HG02678 (cell line): Measurements from ENCODE around the gene CD151.

Experiments
- ATAC-seq: cut with Tn5 transposase; IDR thresholded peaks from one replicate; pipeline ENCODE4 v1.9.1; 2021; ENCODE audit warnings: mild to moderate bottlenecking, moderate library complexity; ENCODE audit not compliant: unreplicated experiment

Gene CD151

DNA sequence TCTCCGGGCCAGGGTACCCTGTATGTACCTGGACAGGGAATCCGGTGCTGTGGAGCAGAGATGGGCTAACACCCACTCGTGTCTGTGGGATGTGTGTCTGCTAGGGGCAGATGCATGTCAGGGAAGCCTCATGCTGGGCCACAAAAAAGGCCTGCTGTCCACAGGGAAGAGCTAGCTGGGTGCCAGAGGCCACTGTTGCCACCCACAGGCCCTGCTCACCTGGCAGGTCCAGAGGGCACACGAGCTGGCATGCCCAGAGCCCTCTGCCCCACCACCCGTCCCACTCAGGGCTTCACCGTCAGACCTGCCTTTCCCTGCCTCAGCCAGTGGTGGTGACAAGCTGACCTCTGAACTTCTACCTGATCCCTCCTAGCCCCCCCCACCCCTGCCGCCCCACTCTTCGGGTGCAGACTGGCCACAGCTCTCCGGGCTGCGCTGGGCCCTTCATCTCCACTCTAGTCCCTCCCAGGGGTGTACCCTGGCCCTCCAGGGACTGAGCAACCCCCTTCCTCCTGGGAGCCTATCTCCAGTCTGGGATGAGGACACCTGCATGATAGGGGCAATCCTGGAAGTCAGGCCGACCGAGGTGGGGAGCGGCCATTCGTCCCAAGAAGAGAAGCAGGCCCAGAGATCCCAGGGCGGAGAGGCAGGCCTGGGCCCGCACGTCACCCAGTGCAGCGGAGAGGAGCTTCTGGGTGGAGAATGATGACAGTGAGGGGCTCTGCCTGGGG, 36.0 kb upstream of the CD151 start:
- ATAC-seq, result no peak

DNA sequence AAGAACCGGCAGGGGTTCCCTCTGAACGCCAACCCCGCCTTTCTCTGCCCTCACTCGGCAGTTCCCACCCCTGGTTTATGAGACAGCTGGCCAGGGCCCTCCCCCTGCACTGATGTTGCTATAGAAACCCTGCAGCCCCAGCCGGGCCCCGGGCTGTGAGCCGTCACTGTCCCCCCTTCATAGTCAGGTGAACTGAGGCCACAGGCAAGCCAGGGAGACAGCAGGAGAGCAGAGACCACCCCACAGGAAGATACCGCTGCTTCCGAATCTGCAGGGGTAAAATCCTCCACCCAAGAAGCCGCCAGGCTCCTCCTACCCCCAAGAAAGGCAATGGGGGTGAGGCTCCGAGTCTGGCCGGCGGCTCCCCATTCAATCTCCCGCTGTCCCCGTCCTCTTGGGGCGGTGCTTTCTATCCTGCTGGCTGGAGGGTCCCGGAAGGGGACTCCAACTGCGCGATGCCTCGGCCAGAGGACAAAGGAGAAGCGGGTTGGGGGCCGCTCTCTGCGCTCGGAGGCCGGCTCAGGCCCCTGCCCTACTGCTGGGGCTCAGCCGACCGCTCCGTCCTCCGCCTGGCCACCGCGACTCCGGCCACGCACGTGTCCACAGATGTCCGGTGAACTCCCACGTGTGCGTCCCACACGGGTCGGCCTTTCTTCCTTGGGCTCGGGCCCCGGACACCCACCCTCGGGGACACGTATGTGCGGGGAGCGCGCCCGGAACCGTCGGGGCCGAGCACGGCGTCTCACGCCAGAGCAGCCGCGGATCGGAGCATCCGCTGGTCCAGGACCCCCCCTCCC, 35.3 kb upstream of the CD151 start:
- peak; percentile 39 for ATAC-seq

DNA sequence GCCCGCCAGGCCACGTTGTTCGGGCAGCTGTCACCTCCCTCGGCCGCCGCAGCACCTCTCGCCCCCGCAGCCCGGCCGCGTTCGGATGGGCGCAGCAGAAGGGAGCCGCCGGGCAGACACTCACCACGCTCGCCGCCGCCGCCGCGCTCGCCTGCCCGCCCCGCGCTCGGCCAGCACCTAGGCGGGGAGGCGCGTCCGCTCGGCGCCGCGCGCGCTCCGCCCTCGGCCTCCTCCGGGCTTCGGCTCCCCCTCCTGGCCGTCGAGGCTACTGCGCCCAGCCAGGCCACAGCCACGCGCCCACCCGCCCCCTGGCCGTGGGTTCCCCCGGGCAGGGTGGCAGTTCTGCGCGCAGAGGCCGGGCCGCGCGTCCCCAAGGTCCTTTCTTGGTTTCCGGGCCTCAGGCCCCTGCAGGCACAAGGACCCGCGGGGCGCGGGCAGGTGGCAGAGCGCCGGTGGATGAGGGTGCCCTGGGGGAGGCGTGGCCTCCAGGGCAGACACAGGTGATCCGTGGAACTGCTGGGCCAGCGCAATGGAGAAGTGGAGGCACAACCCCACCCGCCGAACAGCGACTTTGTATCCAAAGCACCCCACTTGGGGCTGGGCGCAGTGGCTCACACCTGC, 34.5 kb upstream of the CD151 start, which contains the start of gene SLC25A22:
TSS of gene SLC25A22 (minus strand) at position 189 of the 621 bp plus-strand sequence. CDS start 3,275 bp downstream, outside the sequence.
- peak; percentile 62 for ATAC-seq

- no peak for ATAC-seq
Observed at GRCh38 chr11:799641-800316, 33.0 kb upstream of the CD151 start.

DNA sequence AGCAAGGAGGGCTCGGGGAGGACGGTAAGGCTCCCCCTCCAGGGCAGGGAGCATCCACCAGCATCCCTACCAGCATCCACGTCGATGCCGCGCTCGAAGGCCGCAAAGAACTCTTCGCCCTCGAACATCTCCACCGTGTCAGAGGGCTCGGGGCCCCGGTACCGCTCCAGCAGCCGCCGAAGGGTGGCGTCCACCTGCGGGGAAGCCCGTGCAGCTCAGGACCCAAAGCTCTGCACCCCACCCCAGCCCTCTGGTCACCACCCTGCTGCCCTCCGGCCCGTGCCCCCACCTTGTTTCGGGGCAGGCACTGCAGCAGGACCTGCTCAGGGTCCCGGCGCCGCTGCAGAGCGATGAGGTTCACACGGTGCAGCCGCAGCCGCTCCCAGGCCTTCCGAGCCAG, 32.3 kb upstream of the CD151 start:
- ATAC-seq, result no peak

GRCh38 chr11:801097-801780, 31.5 kb upstream of the CD151 start:
- no peak for ATAC-seq

DNA sequence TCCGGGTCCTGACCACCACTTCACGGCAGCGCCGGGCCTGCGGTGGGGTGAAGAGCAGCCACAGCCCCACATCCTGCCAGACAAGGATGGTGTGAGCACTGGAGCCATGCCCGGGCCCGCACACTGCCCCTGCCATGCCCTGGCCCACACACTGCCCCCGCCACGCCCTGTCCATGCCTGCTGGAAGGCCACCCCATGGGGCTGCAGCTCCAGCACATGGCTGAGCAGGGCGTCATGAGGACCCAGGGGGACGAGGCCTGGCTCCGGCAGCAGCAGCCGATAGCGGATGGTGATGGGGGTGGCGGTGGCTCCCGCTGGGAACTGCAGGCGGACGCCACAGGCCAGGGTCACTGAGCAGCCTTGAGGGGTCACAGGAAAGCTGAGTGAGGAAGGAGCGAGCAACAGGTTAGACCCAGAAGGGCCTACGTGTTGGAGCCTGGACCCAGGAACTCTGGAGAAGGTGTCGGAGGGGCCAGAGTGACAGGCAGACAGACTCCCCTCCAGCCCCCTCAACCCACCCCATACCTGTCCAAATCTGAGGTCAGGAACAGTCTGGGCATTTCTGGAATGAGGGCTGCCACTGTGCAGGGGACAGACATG, 30.6 kb upstream of the CD151 start:
- no peak for ATAC-seq

DNA sequence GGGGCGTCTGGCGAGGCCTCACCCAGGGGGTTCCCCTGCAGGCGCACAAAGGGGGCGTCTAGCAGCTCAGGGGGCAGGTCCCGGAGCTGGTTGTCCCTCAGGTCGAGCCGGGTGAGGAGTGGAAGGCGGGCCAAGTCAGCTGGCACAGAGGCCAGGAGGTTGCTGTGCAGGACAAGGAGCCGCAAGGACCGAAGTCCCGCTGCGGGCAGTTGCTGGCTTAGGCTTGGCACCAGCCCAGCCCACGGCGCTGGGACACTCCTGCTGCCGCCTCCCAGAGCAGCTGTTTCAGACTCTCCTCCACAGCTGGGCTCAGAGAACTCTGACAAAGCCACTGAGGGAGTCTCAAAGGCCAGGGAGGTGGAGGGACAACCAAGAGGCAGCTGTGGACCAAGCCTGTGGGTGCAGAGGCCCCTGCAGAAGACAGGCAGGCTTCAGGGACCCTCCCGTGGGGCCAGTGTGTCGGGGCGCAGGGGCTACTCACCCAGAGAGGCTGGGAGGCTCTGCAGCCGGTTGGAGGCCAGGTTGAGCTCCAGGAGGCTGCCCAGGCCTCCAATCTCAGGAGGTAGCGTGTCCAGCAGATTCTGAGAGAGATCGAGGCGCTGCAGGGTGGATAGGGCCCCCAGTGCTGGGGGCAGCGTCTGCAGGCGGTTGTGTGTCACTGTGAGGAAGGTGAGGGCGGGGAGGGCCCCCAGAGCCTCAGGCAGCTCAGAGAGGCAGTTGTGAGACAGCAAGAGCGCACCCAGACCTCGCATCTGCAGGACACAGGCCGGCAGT, 29.9 kb upstream of the CD151 start:
- no peak for ATAC-seq

GRCh38 chr11:803467-803742, 29.3 kb upstream of the CD151 start:
- no peak for ATAC-seq

DNA sequence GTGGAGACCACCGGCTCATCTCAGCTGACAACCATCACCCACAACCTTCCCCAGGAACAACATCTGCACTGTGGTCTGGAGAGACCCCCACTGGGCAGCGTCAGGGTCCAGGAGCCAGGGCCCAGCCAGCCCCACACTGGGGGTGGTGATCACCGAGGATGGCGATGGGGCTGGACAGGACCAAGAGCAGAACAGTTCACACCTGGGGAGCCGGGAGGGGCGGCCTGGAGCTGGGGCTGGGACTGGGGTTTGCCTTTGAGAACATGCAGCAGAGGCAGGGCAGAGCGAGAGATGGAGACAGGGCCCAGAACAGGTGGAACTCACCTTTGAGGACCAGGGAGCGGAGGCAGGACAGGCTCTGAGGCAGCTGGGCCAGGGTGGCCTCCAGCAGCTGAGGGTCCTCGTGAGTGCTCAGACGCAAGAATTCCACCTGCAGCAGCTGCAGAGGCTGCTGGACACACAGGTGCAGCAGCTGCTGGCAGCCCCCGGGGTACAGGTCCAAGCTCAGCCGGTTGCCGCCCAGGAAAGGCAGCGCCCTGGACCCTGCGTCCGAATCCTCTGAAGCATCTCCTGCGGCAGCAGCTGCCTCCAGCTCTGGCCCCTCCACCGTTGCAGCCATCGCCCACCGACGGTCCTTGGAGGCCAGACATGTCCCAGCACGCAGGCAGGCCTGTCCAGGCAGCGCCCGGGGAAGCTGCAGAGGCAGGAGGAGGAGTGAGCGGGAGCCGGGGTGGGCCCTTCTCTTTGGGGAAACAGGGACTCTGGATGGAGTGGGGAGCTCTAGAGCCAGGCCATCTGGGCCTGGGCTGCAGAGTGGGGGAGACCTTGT, 28.8 kb upstream of the CD151 start:
- no peak for ATAC-seq

- no peak for ATAC-seq
Observed at GRCh38 chr11:804599-804964, 28.2 kb upstream of the CD151 start.

DNA sequence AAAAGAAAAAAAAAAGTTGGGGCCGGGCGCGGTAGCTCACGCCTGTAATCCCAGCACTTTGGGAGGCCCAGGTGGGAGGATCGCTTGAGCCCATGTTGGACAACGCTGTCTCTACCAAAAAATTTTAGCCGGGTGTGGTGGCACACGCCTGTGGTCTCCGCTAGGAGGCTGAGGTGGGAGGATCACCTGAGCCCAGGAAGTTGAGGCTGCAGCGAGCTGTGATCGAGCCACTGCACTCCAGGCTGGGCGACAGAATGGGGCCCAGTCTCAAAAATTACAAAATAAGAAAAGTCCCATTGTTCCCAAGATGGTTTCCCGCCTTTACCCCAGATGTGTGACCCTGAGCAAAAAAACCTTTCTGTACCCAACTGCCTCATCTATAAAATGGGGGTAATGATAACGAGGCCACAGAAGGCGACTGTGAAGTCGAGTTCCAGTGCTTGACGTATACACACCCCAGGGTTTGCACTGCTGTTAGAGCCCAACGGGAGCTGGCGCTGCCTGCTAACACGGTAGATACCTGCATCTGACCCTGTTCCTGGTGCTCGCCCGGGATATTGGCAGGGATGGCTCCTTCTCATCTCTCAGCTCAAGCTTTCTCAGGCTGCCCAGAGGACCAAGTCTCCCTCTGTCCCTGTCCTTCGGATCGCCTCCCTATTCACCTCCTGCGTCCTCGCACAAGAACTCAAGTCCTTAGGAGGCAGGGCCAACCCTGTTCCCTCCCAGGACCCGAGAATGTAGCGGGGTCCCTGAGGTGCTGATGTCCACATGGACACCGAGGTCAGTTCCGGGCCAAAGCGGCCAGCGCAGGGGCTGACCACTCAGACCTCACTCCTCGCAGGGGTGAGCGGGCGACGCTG, 24.1 kb upstream of the CD151 start:
- ATAC-seq, result no peak

GRCh38 chr11:809287-810039, 23.3 kb upstream of the CD151 start, which contains the start of gene RPLP2:
Gene RPLP2 (plus strand): TSS chr11:809967. CDS start chr11:810235, 268 bp downstream.
- peak; percentile 76 for ATAC-seq

DNA sequence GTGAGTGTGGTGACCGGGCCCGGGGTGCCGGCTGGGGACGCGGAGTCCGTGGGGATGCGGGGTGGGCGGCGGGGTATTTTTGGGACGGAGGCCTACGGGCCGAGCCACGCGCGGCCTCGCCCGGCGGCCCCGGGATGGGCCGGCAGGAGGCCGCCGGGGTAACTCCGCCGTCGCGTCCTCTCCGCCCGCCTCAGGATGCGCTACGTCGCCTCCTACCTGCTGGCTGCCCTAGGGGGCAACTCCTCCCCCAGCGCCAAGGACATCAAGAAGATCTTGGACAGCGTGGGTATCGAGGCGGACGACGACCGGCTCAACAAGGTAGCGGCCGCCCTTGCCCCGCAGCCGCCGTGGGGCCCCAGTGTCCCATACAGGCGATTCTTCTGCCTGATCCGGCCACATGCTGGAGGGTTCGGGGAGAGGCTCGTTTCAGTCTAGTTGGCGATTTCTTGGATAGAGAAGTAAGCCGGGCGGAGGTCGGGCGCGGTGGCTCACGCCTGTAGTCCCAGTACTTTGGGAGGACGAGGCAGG, 22.6 kb upstream of the CD151 start:
- no peak for ATAC-seq

DNA sequence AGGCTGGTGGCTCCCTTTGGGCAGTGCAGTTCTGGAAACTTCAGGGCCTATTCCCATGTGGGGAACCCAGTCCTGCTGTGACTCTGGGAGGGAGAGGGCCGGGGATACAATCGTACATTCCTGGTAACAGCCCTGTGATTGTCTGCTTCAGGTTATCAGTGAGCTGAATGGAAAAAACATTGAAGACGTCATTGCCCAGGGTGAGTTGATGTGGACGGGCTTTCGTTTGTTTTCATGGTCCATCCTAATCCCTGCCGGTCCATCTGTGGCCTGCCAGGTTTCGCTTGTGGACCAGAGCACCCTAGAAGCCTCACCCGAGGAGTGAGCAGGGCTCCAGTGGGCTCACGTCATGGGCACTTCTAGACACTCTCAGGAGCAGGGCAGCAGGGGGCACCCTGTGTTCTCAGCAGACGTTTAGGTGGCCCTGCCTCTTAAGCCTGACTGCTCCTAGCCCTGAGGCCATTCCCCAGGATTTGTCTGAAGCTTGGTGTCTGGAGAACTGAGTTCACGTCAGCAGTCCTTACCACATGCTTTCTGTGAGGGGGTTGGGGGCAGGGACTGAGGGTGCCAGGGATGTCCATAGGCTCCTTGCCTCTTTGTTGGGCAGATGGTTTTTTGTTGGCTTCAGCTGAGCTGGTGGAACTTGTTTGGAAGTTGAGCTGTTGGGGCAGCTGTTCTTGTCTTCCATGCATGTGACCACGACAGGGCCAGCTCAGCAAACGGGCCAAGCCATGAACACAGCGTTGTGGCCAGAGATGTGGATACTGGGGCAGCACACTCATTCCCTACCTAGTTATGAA, 21.1 kb upstream of the CD151 start:
- ATAC-seq, result no peak

GRCh38 chr11:812390-812789, 20.4 kb upstream of the CD151 start:
- ATAC-seq, result no peak
